WTC11 (cell line): Measurements from ENCODE around the gene DCTPP1. TPM values are rescaled to one million over a fixed set of nuclear protein-coding genes. Genes with fewer than 3 reads are reported as not detected.
A peak's percentile ranks its signal among the peaks of the same experiment; 100 is the strongest.
"Not testable (repeated sequence)": the region's sequence is repeated elsewhere in the genome, so short reads cannot be mapped to it uniquely, and the experiment has no call there.

Experiments
- ATAC-seq: fragments of 200-7000 bp; cut with Tn5 transposase; 2 replicates; pipeline ENCODE4 v1.10.0; 2021; ENCODE audit warnings: mild to moderate bottlenecking, moderate library complexity
- CTCF ChIA-PET: fragments of 300-600 bp; sonication (Branson Sonifier 250); formaldehyde crosslinking; loops from one replicate; lab custom pipeline; 2021; ENCODE audit warnings: antibody characterized with exemption; lab: Charles Lee
- POLR2A ChIA-PET: fragments of 350-600 bp; sonication (Branson Sonifier 250); formaldehyde crosslinking; loops from one replicate; lab custom pipeline; 2021; ENCODE audit warnings: antibody characterized with exemption; lab: Charles Lee
- DNase-seq: peaks from one replicate; pipeline ENCODE4 v3.0.0; 2021; ENCODE audit warnings: low spot score
- H3K27ac Mint-ChIP-seq: 2 replicates; pipeline ENCODE4 v1.8.0; 2021; ENCODE audit warnings: mixed read lengths
- H3K27me3 Mint-ChIP-seq: 2 replicates; pipeline ENCODE4 v1.8.0; 2021; ENCODE audit warnings: low read depth, mild to moderate bottlenecking, moderate library complexity, mixed read lengths
- H3K36me3 Mint-ChIP-seq: 2 replicates; pipeline ENCODE4 v1.8.0; 2021; ENCODE audit warnings: mixed read lengths
- H3K4me1 Mint-ChIP-seq: 2 replicates; pipeline ENCODE4 v1.8.0; 2022; ENCODE audit warnings: mixed read lengths
- H3K4me3 Mint-ChIP-seq: 2 replicates; pipeline ENCODE4 v1.8.0; 2021; ENCODE audit warnings: mild to moderate bottlenecking, moderate library complexity, mixed read lengths
- H3K9me3 Mint-ChIP-seq: 2 replicates; pipeline ENCODE4 v1.8.0; 2021; ENCODE audit warnings: mixed read lengths
- GABPB1 ChIP-seq: sonication (generic); formaldehyde crosslinking; IDR thresholded peaks from 2 replicates; pipeline ENCODE4 v1.8.1; 2023; ENCODE audit warnings: mild to moderate bottlenecking, missing genetic modification reagents
- HMGA2 ChIP-seq: fragments of 250-450 bp; sonication (Bioruptor Pico); IDR thresholded peaks from 2 replicates; pipeline ENCODE4 v1.4.0; 2021; ENCODE audit warnings: mild to moderate bottlenecking, moderate library complexity
- KAT7 ChIP-seq: sonication (generic); formaldehyde crosslinking; IDR thresholded peaks from 2 replicates; pipeline ENCODE4 v1.8.1; 2023; ENCODE audit warnings: missing genetic modification reagents, mild to moderate bottlenecking, borderline replicate concordance
- MYBL2 ChIP-seq: sonication (generic); formaldehyde crosslinking; IDR thresholded peaks from 2 replicates; pipeline ENCODE4 v1.8.1; 2023; ENCODE audit warnings: mild to moderate bottlenecking, moderate library complexity, missing genetic modification reagents
- SMAD3 ChIP-seq: sonication (generic); formaldehyde crosslinking; IDR thresholded peaks from 2 replicates; pipeline ENCODE4 v1.8.0; 2022; ENCODE audit warnings: missing genetic modification reagents, mild to moderate bottlenecking, borderline replicate concordance
- TCF7 ChIP-seq: sonication (generic); formaldehyde crosslinking; IDR thresholded peaks from 2 replicates; pipeline ENCODE4 v1.8.0; 2022; ENCODE audit warnings: mild to moderate bottlenecking, low read depth, missing genetic modification reagents, moderate library complexity
- total RNA-seq: library from RNA; stranded (reverse); gene quantifications from 3 replicates; pipeline ENCODE4 v1.2.3, GENCODE V29; 2021
- TF ChIP-seq, protein P1 (sequence below): sonication (generic); formaldehyde crosslinking; IDR thresholded peaks from 2 replicates; pipeline ENCODE4 v1.8.1; 2023; ENCODE audit warnings: mild to moderate bottlenecking, missing genetic modification reagents
- TF ChIP-seq, protein P2 (sequence below): fragments of 250-450 bp; sonication (Bioruptor Pico); IDR thresholded peaks from 2 replicates; pipeline ENCODE4 v2.1.2; 2022; ENCODE audit warnings: mild to moderate bottlenecking, moderate library complexity
- TF ChIP-seq, protein P3 (sequence below): sonication (generic); formaldehyde crosslinking; IDR thresholded peaks from 2 replicates; pipeline ENCODE4 v1.8.1; 2022; ENCODE audit warnings: mild to moderate bottlenecking, missing genetic modification reagents, moderate library complexity, borderline replicate concordance
- TF ChIP-seq, protein P4 (sequence below): fragments of 200-600 bp; IDR thresholded peaks from 2 replicates; pipeline ENCODE4 v1.8.0; 2022; ENCODE audit warnings: antibody characterized with exemption
- TF ChIP-seq, protein P5 (sequence below): sonication (generic); formaldehyde crosslinking; IDR thresholded peaks from 2 replicates; pipeline ENCODE4 v1.8.0; 2022; ENCODE audit warnings: mild to moderate bottlenecking, missing genetic modification reagents
- TF ChIP-seq, protein P6 (sequence below): sonication (generic); formaldehyde crosslinking; conservative IDR thresholded peaks from 2 replicates; pipeline ENCODE4 v1.8.1; 2023; ENCODE audit warnings: mild to moderate bottlenecking, low read depth, missing genetic modification reagents, moderate library complexity

Gene DCTPP1
- total RNA-seq, 1 experiment from 2014 or later: 70.5 TPM

DNA sequence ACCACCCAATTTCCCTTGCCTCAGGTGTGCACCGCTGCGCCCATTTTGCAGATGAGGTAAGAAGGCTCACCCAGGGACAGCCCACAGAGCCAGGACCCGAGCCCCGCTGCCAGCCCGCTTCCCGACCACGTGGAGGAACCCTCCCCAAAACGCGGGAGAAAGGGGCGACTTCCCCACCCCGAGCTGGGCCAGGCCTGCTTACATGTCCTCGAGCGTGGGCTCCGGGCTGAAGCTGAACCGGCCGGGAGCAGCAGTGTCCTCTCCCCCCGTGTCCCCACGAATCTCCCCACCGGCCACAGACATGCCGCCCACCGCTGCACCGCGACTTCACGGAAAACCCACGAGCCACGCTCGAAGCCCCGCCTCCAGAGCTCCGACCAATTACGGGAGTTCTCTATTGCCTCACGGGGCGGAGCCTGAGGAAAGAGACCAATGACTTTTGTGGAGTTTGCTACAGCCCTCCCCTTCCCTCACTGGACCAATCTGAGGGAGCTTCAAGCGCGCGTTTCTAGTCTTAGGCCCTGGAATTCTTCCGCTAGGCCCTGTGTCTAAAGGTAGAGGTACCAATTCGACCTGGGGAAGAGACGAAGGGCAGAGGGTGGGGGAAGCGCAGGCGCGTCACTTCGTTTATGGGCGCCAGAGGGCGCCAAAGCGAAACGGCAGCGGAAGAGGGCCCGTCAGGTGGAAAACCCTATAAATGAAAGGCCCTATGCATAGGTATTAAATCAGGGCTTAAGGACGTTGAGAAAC lies at the start of gene DCTPP1 (continued):
- TF ChIP-seq, protein P1, sequence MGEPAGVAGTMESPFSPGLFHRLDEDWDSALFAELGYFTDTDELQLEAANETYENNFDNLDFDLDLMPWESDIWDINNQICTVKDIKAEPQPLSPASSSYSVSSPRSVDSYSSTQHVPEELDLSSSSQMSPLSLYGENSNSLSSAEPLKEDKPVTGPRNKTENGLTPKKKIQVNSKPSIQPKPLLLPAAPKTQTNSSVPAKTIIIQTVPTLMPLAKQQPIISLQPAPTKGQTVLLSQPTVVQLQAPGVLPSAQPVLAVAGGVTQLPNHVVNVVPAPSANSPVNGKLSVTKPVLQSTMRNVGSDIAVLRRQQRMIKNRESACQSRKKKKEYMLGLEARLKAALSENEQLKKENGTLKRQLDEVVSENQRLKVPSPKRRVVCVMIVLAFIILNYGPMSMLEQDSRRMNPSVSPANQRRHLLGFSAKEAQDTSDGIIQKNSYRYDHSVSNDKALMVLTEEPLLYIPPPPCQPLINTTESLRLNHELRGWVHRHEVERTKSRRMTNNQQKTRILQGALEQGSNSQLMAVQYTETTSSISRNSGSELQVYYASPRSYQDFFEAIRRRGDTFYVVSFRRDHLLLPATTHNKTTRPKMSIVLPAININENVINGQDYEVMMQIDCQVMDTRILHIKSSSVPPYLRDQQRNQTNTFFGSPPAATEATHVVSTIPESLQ (CRISPR knock-in tag): no peak
- TF ChIP-seq, protein P2, sequence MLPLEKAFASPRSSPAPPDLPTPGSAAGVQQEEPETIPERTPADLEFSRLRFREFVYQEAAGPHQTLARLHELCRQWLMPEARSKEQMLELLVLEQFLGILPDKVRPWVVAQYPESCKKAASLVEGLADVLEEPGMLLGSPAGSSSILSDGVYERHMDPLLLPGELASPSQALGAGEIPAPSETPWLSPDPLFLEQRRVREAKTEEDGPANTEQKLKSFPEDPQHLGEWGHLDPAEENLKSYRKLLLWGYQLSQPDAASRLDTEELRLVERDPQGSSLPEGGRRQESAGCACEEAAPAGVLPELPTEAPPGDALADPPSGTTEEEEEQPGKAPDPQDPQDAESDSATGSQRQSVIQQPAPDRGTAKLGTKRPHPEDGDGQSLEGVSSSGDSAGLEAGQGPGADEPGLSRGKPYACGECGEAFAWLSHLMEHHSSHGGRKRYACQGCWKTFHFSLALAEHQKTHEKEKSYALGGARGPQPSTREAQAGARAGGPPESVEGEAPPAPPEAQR (CRISPR knock-in tag): no peak
- no peak for TF ChIP-seq HMGA2 (CRISPR knock-in tag)
- TF ChIP-seq, protein P3, sequence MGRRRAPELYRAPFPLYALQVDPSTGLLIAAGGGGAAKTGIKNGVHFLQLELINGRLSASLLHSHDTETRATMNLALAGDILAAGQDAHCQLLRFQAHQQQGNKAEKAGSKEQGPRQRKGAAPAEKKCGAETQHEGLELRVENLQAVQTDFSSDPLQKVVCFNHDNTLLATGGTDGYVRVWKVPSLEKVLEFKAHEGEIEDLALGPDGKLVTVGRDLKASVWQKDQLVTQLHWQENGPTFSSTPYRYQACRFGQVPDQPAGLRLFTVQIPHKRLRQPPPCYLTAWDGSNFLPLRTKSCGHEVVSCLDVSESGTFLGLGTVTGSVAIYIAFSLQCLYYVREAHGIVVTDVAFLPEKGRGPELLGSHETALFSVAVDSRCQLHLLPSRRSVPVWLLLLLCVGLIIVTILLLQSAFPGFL (CRISPR knock-in tag): no peak; the same call in 1 of the 2 replicates
- TF ChIP-seq GABPB1 (CRISPR knock-in tag): peak; percentile 11; the same call in 1 of the 2 replicates
- TF ChIP-seq, protein P4, sequence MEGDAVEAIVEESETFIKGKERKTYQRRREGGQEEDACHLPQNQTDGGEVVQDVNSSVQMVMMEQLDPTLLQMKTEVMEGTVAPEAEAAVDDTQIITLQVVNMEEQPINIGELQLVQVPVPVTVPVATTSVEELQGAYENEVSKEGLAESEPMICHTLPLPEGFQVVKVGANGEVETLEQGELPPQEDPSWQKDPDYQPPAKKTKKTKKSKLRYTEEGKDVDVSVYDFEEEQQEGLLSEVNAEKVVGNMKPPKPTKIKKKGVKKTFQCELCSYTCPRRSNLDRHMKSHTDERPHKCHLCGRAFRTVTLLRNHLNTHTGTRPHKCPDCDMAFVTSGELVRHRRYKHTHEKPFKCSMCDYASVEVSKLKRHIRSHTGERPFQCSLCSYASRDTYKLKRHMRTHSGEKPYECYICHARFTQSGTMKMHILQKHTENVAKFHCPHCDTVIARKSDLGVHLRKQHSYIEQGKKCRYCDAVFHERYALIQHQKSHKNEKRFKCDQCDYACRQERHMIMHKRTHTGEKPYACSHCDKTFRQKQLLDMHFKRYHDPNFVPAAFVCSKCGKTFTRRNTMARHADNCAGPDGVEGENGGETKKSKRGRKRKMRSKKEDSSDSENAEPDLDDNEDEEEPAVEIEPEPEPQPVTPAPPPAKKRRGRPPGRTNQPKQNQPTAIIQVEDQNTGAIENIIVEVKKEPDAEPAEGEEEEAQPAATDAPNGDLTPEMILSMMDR: peak; percentile 74
- no peak for TF ChIP-seq TCF7 (CRISPR knock-in tag)
- peak; percentile 85; the same call in 1 of the 2 replicates for TF ChIP-seq MYBL2 (CRISPR knock-in tag)
- TF ChIP-seq, protein P5, sequence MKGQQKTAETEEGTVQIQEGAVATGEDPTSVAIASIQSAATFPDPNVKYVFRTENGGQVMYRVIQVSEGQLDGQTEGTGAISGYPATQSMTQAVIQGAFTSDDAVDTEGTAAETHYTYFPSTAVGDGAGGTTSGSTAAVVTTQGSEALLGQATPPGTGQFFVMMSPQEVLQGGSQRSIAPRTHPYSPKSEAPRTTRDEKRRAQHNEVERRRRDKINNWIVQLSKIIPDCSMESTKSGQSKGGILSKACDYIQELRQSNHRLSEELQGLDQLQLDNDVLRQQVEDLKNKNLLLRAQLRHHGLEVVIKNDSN (CRISPR knock-in tag): no peak
- TF ChIP-seq, protein P6, sequence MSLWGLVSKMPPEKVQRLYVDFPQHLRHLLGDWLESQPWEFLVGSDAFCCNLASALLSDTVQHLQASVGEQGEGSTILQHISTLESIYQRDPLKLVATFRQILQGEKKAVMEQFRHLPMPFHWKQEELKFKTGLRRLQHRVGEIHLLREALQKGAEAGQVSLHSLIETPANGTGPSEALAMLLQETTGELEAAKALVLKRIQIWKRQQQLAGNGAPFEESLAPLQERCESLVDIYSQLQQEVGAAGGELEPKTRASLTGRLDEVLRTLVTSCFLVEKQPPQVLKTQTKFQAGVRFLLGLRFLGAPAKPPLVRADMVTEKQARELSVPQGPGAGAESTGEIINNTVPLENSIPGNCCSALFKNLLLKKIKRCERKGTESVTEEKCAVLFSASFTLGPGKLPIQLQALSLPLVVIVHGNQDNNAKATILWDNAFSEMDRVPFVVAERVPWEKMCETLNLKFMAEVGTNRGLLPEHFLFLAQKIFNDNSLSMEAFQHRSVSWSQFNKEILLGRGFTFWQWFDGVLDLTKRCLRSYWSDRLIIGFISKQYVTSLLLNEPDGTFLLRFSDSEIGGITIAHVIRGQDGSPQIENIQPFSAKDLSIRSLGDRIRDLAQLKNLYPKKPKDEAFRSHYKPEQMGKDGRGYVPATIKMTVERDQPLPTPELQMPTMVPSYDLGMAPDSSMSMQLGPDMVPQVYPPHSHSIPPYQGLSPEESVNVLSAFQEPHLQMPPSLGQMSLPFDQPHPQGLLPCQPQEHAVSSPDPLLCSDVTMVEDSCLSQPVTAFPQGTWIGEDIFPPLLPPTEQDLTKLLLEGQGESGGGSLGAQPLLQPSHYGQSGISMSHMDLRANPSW (CRISPR knock-in tag): no peak

DNA sequence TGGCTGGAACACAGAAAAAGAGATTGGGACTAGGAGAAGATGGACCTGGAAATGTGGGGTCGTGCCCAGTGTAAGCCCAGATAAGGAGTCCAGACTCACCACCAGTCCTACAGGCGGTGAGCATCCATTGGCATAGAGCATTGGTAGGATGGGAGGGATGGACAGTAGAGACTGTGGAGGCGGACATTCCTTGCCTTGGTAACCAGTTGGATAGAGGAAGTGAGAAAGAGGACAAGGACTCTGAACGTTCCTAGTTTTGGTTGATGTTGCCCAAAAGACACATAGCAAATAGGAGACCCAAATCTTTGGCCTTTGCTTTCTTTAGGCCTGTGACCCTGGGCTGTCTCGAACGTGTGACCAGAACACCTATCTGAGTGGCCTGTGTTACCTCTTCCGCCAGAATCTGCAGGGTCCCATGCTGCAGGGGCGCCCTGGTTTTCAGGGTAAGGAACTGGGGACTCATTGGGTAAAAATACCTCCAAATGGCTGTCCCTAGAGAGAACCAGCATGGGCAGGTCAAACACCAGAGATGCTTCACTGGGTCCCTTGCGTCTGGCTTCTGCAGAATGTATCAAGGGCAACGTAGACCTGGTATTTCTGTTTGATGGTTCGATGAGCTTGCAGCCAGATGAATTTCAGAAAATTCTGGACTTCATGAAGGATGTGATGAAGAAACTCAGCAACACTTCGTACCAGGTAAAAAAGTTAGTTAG lies 49.1 kb upstream of the DCTPP1 start:
- Mint-ChIP-seq H3K27ac (no peak overlapping the region), H3K27me3 (peaks cover 18% of the 10 kb centered on the region), H3K4me3 (no peak overlapping the region), H3K36me3 (no peaks in the 10 kb centered on the region), H3K9me3 (no peaks in the 10 kb centered on the region), H3K4me1 (no peaks in the 10 kb centered on the region)
- no peak for ATAC-seq
- no peak for DNase-seq
- TF ChIP-seq SMAD3 (no peak), KAT7 (CRISPR knock-in tag) (no peak)
- CTCF ChIA-PET: interaction anchor here (1.3 kb wide), 1 partner anchor 137 kb away, joined by 6 read pairs; no protein-coding TSS in a partner anchor
- POLR2A ChIA-PET: no interaction called here

DNA sequence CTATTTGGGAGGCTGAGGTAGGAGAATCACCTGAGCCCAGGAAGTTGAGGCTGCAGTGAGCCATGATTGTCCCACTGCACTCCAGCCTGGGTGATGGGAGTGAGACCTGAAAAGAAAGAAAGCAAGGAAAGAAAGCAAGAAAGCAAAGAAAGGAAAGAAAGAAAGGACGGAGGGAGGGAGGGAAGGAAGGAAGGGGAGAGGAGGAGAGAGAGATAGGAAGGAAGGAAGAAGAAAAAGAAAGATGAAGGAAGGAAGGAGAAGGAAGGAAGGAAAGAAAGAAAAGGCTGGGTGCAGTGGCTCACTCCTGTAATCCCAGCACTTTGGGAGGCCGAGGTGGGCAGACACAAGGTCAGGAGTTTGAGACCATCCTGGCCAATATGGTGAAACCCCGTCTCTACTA lies 47.9 kb upstream of the DCTPP1 start:
- ATAC-seq, H3K4me1 Mint-ChIP-seq, H3K36me3 Mint-ChIP-seq, H3K27ac Mint-ChIP-seq, POLR2A ChIA-PET, H3K9me3 Mint-ChIP-seq, DNase-seq, H3K4me3 Mint-ChIP-seq: not testable (repeated sequence)
- peaks cover 23% of the 10 kb centered on the region for H3K27me3 Mint-ChIP-seq
- CTCF ChIA-PET: interaction anchor here (0.9 kb wide), 1 partner anchor 138 kb away, joined by 5 read pairs; no protein-coding TSS in a partner anchor
